ENCODE data around the gene ARPC5L. TPM values are rescaled to one million over a fixed set of nuclear protein-coding genes. Genes with fewer than 3 reads are reported as not detected.

ARPC5L gene
- total and polyA plus RNA-seq, 2 of the 8 experiments (the other 6 are each of a cell fraction or from before 2014, with no cell fraction given): 34.1 to 50.6 TPM

- TF ChIP-seq, protein P1, sequence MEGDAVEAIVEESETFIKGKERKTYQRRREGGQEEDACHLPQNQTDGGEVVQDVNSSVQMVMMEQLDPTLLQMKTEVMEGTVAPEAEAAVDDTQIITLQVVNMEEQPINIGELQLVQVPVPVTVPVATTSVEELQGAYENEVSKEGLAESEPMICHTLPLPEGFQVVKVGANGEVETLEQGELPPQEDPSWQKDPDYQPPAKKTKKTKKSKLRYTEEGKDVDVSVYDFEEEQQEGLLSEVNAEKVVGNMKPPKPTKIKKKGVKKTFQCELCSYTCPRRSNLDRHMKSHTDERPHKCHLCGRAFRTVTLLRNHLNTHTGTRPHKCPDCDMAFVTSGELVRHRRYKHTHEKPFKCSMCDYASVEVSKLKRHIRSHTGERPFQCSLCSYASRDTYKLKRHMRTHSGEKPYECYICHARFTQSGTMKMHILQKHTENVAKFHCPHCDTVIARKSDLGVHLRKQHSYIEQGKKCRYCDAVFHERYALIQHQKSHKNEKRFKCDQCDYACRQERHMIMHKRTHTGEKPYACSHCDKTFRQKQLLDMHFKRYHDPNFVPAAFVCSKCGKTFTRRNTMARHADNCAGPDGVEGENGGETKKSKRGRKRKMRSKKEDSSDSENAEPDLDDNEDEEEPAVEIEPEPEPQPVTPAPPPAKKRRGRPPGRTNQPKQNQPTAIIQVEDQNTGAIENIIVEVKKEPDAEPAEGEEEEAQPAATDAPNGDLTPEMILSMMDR (IDR thresholded peaks at IDR 0.05; ENCODE audit: control extremely low read depth in 1 of 3, insufficient read depth in 1 of 3, low read depth in 1 of 3, low read length in 3 of 3): peak in 2 of 3 experiments; percentile 58 to 62; a peak in 2 of 4 replicates
- TF ChIP-seq GABPA (IDR thresholded peaks at IDR 0.05; ENCODE audit: borderline replicate concordance, insufficient read depth, low read length): peak; percentile 91
- TF ChIP-seq, protein P2, sequence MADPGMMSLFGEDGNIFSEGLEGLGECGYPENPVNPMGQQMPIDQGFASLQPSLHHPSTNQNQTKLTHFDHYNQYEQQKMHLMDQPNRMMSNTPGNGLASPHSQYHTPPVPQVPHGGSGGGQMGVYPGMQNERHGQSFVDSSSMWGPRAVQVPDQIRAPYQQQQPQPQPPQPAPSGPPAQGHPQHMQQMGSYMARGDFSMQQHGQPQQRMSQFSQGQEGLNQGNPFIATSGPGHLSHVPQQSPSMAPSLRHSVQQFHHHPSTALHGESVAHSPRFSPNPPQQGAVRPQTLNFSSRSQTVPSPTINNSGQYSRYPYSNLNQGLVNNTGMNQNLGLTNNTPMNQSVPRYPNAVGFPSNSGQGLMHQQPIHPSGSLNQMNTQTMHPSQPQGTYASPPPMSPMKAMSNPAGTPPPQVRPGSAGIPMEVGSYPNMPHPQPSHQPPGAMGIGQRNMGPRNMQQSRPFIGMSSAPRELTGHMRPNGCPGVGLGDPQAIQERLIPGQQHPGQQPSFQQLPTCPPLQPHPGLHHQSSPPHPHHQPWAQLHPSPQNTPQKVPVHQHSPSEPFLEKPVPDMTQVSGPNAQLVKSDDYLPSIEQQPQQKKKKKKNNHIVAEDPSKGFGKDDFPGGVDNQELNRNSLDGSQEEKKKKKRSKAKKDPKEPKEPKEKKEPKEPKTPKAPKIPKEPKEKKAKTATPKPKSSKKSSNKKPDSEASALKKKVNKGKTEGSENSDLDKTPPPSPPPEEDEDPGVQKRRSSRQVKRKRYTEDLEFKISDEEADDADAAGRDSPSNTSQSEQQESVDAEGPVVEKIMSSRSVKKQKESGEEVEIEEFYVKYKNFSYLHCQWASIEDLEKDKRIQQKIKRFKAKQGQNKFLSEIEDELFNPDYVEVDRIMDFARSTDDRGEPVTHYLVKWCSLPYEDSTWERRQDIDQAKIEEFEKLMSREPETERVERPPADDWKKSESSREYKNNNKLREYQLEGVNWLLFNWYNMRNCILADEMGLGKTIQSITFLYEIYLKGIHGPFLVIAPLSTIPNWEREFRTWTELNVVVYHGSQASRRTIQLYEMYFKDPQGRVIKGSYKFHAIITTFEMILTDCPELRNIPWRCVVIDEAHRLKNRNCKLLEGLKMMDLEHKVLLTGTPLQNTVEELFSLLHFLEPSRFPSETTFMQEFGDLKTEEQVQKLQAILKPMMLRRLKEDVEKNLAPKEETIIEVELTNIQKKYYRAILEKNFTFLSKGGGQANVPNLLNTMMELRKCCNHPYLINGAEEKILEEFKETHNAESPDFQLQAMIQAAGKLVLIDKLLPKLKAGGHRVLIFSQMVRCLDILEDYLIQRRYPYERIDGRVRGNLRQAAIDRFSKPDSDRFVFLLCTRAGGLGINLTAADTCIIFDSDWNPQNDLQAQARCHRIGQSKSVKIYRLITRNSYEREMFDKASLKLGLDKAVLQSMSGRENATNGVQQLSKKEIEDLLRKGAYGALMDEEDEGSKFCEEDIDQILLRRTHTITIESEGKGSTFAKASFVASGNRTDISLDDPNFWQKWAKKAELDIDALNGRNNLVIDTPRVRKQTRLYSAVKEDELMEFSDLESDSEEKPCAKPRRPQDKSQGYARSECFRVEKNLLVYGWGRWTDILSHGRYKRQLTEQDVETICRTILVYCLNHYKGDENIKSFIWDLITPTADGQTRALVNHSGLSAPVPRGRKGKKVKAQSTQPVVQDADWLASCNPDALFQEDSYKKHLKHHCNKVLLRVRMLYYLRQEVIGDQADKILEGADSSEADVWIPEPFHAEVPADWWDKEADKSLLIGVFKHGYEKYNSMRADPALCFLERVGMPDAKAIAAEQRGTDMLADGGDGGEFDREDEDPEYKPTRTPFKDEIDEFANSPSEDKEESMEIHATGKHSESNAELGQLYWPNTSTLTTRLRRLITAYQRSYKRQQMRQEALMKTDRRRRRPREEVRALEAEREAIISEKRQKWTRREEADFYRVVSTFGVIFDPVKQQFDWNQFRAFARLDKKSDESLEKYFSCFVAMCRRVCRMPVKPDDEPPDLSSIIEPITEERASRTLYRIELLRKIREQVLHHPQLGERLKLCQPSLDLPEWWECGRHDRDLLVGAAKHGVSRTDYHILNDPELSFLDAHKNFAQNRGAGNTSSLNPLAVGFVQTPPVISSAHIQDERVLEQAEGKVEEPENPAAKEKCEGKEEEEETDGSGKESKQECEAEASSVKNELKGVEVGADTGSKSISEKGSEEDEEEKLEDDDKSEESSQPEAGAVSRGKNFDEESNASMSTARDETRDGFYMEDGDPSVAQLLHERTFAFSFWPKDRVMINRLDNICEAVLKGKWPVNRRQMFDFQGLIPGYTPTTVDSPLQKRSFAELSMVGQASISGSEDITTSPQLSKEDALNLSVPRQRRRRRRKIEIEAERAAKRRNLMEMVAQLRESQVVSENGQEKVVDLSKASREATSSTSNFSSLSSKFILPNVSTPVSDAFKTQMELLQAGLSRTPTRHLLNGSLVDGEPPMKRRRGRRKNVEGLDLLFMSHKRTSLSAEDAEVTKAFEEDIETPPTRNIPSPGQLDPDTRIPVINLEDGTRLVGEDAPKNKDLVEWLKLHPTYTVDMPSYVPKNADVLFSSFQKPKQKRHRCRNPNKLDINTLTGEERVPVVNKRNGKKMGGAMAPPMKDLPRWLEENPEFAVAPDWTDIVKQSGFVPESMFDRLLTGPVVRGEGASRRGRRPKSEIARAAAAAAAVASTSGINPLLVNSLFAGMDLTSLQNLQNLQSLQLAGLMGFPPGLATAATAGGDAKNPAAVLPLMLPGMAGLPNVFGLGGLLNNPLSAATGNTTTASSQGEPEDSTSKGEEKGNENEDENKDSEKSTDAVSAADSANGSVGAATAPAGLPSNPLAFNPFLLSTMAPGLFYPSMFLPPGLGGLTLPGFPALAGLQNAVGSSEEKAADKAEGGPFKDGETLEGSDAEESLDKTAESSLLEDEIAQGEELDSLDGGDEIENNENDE (IDR thresholded peaks at IDR 0.05; ENCODE audit: insufficient replicate concordance, low read length): no peak
- TF ChIP-seq KDM5A (IDR thresholded peaks at IDR 0.05; ENCODE audit: low read length): peak; percentile 15; the same call in 1 of the 2 replicates
- no peak for TF ChIP-seq SP2 (IDR thresholded peaks at IDR 0.05; ENCODE audit: low read length)
- TF ChIP-seq SIN3A (conservative IDR thresholded peaks at IDR 0.05 in 1 of 2, IDR thresholded peaks at IDR 0.05 in 1 of 2; ENCODE audit: low read depth in 1 of 2, low read length in 2 of 2): peak; percentile 78 to 79; a peak in 2 of 4 replicates
These were observed 6.9 kb downstream of the ARPC5L start (continued) for GRCh38 chr9:124868511-124869465.

All from H1 (cell line).